ENCODE results near the gene TPCN1.

The TPCN1 gene

GRCh38 chr12:113302466-113302865, 81.2 kb downstream of the TPCN1 start:
- Histone ChIP-seq H3K4me1 (ENCODE audit: control insufficient read depth, insufficient read depth, low read length) (peaks cover 5% of the 10 kb centered on the region; the same call in 1 of the 2 replicates), H3K4me3 (ENCODE audit: low read depth, low read length) (no peak overlapping the region), H3K27ac (ENCODE audit: extremely low read depth, low read depth, low read length) (no peak overlapping the region), H3K36me3 (ENCODE audit: control insufficient read depth in 2 of 2, insufficient read depth in 1 of 2, low read length in 2 of 2) (peaks cover 0 to 13% of the 10 kb centered on the region in 2 experiments; a peak in 1 of 3 replicates), H3K9me3 (ENCODE audit: control insufficient read depth, insufficient read depth, low read depth, low read length) (no peaks in the 10 kb centered on the region)
- TF ChIP-seq ZNF223 (tag by site-specific recombination; IDR thresholded peaks at IDR 0.05): no peak
- TF ChIP-seq GLI2 (tag by site-specific recombination; IDR thresholded peaks at IDR 0.05; ENCODE audit: borderline replicate concordance, low read depth): no peak
- no peak for TF ChIP-seq PRDM4 (tag by site-specific recombination; IDR thresholded peaks at IDR 0.05)
- no peak for TF ChIP-seq GFI1B (tag by site-specific recombination; IDR thresholded peaks at IDR 0.05)
- TF ChIP-seq ZNF404 (tag by site-specific recombination; IDR thresholded peaks at IDR 0.05): no peak
- TF ChIP-seq ZNF837 (tag by site-specific recombination; IDR thresholded peaks at IDR 0.05): no peak
- TF ChIP-seq ZNF26 (tag by site-specific recombination; IDR thresholded peaks at IDR 0.05): no peak
- TF ChIP-seq ZNF513 (tag by site-specific recombination; IDR thresholded peaks at IDR 0.05): no peak
- no peak for TF ChIP-seq ZBTB49 (tag by site-specific recombination; IDR thresholded peaks at IDR 0.05; ENCODE audit: low read depth)
- CTCF ChIA-PET: interaction anchor here (1.0 to 1.5 kb wide), 2 partner anchors 9 to 18 kb away, joined by 3 to 8 read pairs; no protein-coding TSS in a partner anchor
- POLR2A ChIA-PET: no interaction called here

GRCh38 chr12:113302886-113303640, 81.8 kb downstream of the TPCN1 start:
- peaks cover 5% of the 10 kb centered on the region; the same call in 1 of the 2 replicates for H3K4me1 ChIP-seq (ENCODE audit: control insufficient read depth, insufficient read depth, low read length)
- H3K36me3 ChIP-seq (ENCODE audit: control insufficient read depth in 2 of 2, insufficient read depth in 1 of 2, low read length in 2 of 2): peaks cover 0 to 16% of the 10 kb centered on the region in 2 experiments; a peak in 1 of 3 replicates
- CTCF ChIA-PET: interaction anchor here (1.0 kb wide), 1 partner anchor 18 kb away, joined by 3 read pairs; no protein-coding TSS in a partner anchor
- H3K27ac ChIP-seq (ENCODE audit: extremely low read depth, low read depth, low read length): no peak overlapping the region
- H3K4me3 ChIP-seq (ENCODE audit: low read depth, low read length): no peak overlapping the region
- POLR2A ChIA-PET: no interaction called here
- H3K9me3 ChIP-seq (ENCODE audit: control insufficient read depth, insufficient read depth, low read depth, low read length): no peaks in the 10 kb centered on the region
- TF ChIP-seq ZFHX2 (tag by site-specific recombination; conservative IDR thresholded peaks at IDR 0.05) (no peak), ZNF777 (tag by site-specific recombination; IDR thresholded peaks at IDR 0.05; ENCODE audit: borderline replicate concordance) (no peak), ZNF26 (tag by site-specific recombination; IDR thresholded peaks at IDR 0.05) (no peak), ZSCAN4 (tag by site-specific recombination; IDR thresholded peaks at IDR 0.05) (peak; percentile 73), ZNF658 (tag by site-specific recombination; IDR thresholded peaks at IDR 0.05) (no peak)

Measured in HEK293 (cell line).